Stimulated activated CD8-positive, alpha-beta memory T cell treated with anti-CD3 and anti-CD28 coated beads, Interleukin-2, amount 100 ng/mL, for 1 hour (primary cell): ENCODE data around the gene SCN3B.

ENCODE experiments used
- DNase-seq, 2 donors: peaks; one replicate each; pipeline ENCODE4 v3.0.0-alpha.2; 2020; ENCODE audit warnings: low read depth in 2 of 2

SCN3B gene

DNA sequence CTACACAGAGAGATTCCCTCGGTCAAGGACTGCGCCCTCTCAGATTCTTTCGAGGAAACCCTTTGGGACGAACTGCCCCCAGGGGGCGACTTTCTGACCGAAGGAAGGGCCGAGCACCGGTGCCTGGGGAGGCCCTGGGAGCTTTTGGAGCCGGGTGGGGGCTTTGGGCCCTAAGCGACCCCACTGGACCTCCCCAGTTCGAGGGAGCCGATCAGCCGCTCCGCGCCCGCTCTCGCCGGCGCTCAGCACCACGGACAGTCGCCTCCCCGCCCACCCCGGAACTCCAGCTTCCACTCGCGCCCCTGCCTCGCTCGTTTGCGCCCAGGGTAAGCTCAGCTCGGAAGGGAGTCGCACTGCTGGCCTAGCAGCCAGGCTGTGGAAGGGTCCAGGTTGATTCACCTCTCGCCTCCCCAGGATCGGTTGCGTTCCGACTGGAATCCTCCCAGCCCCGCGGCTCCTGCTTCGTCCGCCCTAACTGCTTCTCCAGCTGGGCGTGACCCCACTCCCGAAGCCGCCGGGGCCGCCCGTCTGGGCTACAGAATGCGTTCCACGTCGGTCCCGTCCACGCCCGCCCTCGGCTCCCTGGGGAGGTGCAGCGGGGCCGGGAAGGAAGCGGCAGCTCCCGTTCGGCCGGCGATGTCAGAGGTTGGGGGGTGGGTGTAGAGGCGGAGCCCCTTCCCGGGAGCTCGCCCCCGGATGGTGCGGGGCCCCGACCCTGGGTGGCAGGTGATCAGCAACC is 428 bp downstream of the SCN3B start:
- DNase-seq, result no peak

DNA sequence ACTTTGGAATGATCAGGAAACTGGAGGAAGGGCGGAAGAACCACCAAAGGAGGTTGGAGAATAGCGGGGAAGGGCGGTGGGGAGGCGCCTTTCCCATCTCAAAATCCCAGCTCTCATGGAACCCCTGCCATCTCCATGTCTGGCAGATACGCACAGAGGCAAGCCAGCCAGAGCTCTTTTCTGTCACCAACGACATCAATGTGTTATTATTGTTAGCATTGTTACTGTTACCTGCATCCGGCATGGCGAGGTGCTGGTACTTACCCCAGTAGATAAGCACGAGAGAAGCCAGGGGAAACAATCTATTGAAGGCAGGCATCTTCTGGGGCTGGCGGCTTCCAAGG is 969 bp downstream of the SCN3B start:
- no peak for DNase-seq

DNA sequence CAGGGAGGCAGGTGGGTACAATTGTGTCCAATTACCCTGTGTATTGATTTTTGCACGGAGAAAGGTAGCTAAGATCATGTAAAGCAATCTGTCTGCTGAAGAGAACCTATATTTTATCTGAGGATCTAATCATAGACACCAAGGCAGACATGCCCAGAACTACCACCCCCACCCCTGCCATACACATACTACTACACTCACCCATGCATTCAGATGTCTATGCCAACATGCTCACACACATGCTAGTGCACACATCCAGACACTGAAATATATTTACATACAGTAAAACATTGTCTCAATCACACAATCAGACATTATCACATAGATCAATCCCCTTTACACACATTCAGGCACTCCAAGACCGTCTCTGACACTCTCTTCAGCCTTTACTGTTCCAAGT is 1.8 kb downstream of the SCN3B start:
- no peak for DNase-seq

DNA sequence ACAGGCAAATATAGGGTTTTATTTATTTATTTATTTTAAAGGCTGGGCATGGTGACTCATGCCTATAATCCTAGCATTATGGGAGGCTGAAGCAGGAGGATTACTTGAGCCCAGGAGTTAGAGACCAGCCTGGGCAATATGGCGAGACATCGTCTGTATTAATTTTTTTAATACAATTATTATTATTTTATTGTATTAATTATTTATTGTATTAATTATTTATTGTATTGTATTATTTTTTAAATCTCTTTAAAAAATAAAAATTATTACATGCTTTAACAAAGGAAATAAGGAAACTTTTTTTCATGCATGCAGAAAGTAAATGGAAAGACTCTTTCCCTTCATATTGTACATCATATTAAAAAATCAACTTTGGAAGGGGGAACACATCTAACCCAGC is 3.5 kb downstream of the SCN3B start:
- no peak for DNase-seq

DNA sequence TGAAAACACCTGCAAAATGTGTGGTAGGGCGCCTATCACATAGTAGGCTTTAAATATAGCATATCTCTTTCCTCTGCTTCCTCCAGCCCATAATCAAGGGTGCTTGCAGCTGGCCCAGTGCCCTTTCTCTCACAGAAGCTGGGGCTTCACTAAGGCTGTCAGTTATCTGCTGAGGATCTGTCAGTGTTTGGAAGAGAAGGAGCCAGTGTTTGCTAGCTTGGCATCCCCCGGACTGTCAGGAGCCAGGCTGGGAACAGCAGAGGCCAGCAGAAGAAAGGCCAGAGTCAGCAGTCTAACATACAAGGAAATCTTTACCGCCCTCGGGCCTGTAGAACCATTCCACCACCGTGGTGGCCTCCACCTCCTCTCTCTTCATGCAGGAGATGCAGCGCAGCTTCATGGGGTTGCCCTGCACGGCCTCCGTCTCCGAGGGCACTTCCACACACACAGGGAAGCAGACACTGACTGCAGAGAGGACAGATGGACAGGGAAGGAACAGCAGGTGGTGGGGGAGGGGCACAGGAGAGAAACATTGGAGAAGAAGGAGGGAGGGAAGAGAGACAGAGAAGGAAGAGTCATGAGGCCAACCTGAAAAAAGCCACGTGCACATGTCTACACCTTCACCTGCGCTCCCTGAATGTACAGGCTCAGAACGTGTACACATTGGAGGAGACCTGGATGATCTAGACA is 9.0 kb downstream of the SCN3B start:
- no peak for DNase-seq

DNA sequence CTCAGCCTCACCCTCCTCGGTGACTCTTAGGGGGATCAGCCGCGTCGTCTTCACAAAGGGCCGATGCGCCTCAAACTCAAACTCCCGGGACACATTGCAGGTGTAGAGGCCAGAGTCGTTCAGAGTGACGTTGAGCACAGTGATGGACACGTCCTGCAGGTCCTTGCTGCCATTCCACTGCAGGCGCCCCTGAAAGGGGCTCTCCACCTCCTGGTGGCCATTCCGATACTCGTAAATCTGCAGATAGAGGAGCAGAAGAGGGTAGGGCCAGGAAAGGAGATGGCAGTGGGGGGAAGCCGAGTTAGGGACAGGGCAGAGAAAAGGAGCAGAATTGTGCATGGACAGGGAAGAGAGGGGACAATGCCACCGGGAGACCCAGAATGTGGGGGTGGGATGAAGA is 12.0 kb downstream of the SCN3B start:
- DNase-seq, result no peak

DNA sequence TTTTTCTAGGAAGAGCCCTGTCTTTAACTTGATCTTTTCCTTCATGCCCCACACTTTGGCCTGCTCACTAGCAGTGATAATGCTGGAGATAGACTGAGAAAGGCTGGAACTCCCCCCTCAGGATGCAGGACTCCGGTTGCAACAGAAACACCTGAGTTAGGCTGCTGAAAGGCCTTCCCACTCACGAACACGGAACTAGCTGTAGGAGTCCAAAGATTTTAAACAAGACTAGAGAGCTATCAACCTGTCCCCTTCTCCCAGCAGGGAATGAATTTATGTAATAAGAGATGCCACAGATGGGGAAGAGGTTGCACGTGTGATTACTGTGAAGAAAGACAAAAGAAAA is 13.0 kb downstream of the SCN3B start:
- DNase-seq, result no peak

DNA sequence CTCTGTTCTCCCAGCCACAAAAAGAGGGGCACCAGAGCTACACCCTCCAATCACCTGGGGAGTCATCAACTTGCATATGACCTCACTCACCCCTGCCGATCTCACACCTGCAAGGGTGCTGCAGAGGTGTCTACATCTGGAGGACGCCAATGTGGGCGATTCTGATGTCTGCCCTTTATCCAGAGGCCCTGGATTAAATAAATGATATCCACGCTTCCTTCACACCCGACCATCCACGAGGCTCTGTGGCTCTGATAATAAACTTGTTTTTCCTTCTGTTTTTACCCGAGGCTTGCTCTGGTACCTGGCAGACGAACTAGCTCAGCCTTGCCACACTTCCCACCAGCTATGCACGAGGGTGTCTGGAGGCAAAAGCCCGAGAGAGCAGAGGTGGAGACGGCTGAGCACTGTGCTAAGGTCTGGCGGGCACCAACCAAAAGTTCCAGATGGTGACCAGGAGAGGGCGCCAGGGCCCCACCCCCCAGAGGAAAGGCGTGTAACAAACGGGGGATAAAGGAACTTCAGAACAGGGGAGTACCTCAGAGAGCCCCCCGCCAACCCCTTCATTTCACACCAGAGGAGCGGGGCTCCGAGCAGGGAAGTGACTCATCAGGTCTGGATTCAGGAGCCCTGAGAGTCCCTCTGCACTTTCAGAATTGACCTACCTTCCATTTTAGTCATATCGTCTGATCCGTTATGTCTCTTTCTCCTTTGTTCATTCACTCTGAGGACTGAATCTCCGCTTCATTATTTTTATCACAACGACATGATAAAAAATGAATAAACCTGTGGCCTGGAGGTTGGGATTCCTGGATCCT is 13.5 kb downstream of the SCN3B start:
- DNase-seq, result peak in 1 of 2 donors; percentile 4

DNA sequence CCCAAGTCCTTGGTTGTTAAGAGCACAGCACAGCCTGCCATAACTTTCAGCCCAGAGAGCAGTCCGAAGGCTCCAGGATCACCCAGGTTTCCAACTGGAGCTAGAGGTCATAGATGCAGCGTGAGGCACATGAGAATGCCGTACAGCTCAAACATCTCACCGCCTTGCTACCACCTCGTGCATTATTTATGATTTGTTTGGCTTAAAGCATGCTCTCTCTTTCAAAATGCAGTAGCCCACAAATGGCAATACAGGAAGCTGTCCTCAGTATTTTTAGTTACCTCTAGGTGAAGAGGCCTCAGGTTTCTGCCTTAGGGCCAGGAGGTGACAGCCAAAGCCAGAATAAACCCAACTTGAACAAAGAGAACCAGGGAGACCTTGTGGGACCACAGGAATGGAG is 14.4 kb downstream of the SCN3B start:
- no peak for DNase-seq

DNA sequence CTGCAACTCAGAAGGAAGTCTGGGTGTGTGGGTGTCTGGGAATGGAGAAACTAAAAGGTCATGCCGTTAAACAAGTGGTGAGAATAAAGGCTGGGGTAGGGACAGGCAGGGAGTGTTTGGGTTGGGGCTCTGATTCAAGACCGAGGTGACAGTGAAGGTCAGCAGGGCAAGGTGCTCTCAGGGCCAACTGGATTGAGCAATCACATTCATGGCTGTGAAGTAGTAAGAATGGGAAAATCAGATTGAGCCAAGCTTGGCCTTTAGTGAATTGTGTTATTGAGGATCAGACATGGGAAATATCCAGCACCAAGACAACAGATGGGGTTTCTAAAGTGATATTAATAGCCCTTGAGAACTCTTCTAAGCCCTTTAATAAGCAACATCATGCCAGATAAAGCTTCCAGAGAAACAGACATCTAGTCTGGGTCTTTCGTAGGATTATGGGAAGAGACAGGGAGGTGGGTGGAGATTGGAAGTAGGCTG is 24.3 kb downstream of the SCN3B start:
- no peak for DNase-seq

DNA sequence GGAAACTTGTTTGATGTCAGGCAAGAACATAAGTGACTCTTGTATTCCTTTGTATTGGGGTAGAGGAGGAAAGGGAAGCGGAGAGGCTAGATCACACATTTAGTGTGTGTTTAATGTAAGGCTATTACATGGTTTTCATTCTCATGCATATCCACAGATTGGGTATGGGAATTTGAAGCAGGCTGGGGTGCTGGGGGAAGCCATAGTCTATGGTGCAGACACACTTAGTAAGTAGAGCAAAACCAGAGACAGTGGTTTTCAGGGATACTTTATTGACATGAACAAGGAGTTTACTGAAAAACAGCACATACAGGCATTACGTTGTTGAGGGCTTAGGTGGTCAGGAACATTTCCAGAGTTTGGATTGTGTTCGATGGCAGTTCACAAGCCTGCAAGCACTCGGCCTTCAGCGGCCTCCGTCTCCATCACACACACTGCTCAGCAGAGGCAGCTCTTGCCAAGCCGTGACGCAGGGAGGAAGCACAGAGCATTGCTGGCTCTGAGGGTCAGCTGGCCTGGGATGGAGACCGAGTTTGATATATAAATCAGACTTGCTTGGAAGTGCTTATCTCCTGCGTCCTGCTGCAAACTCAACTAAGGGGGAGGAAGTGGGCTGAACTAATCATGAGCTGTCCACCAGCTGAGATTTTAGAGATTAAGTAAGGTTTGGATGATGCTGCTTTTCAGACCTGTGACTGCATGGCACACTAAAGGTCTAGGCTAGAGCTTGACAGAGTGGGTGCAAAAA is 25.3 kb downstream of the SCN3B start:
- no peak for DNase-seq

DNA sequence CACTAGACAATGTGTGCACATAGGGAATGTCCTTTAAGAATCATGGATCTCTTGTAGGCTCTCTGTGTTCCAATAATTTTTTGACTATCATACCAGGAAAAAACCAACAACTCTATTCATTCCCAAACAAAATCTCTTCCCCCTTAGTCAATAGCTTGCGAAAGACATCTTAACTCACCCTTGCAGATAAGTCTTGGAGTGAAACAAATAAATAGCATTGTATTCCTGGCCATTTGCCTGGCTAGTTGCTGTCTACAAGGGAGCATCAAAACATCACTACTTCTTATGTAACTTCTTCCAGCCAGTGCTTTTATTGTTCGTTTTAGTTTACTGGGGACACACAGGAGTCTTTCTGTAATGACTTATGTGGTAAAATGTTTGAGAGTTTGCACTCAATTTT is 29.4 kb downstream of the SCN3B start:
- DNase-seq, result no peak

DNA sequence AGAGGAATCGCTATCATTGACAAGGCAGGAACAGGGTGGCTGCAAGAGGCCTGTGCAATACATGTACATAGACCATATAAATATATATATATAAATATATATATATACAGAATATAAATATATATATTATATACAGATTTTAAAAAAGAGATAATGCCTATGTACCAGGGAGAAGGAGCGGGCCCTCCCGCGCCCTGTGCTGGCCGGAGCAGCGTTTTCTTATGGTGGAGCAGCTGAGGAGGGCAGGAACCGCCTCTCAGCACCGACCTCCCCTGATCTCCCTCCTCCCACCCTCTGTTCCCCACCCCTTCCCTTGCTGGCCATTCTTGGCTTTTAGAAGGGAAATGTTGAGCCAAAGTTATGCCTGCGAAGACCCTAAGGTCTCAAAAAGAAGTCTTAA is 31.8 kb downstream of the SCN3B start:
- no peak for DNase-seq

DNA sequence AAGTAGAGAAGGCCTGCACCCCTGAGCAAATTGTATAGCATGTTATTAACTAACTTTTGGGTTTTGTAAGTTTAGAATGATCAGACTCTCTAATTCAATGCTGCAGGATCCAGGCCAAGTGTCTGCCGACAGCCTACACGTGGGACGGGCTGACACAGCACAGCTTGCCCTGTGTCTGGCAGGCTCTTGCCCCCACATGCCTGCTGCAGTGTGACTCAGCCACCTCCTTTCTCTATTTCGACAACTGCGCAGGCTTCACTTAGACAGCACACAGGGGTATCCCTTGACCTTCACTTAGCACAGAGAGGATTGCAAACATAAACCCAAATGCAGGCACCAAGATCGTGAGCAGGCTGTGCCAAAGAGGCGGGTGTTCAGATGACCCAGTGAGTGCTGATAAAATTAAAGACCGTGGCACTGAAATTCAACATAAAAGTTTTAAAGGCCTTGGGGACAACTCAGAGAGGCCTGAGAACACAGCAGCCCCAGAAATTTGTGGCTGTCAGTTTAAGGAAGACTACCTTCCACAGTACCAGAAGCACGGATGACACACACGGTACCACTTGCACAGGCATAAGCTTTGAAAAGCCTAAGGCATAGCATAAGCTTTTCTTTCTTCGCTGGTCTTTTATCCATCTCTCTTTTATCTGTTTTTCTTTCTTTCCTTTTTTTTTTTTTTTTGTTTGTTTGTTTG is 37.8 kb downstream of the SCN3B start:
- no peak for DNase-seq

DNA sequence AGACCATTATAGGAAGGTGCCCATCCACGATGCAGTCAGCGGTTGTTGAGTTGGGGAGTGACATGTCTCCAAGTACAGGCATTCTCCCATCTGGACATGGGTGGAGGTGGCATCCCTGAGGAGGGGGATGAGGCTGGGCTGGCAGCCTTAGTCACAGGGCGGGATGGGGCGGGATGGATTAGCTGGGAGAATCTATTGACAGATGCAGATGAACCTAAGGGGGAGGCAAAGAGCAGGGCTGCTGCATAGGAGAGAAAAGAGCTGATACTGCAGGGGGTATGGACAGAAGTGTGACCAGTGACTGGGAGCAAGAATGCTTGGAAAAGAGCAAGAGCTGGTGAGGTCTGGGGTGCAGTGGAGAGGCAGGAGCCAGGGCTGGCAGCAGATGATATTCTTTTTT is 42.7 kb downstream of the SCN3B start:
- no peak for DNase-seq

DNA sequence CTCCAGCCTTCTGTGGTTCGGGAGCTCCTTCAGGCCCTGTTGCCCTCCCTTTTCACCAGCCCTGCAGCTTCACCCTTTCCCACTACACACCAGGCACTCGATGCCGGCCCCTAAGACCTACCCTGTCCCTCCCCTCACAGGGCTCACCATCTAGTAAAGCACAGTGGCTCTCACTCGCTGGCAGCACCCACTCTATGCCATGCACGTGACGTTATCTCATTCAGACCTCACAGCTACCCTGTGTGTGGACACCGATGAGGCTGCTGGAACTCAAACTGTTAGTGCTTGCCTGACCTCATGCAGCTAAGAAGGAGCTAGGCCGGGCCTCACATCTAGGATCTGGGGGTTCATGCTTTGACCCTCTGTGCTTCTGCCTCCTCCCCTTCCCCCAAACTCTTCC is 45.5 kb downstream of the SCN3B start:
- no peak for DNase-seq

DNA sequence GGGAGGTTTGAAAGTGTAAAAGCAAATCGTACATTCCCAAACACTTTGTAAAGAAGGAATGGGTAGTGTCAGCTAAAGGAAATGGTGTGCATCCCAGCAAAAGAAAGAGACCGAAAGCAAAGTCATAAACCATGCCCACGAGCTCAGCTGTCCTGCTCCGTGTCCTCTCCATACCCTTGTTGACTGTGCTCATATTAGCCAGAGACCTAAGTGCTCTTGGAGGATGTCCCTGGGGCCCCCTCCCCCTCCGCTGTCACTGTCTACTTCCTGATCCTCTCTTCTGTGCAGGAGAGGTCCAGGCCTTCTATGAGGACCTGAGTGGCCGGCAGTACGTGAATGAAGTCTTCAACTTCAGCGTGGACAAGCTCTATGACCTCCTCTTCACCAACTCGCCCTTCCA is 46.1 kb downstream of the SCN3B start:
- DNase-seq, result no peak

DNA sequence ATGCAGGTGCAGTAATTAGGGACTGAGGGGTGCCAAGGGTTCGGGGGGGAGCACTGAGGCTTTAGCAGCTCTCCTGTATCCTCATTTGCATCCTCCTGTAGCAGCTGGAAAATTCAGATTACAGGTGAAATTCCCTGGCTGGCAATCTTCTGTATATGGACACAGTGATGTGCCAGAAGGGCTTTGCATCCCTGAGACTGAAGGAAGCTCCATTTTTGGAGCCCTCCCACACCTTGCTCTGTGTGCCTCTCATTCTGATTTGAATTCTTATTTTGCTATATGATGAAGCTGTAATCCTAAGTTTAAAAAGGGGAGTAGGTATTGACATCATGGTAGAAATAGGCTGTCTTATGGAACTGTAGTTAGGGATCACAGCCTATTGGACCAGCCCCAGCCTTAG is 46.6 kb downstream of the SCN3B start:
- no peak for DNase-seq

DNA sequence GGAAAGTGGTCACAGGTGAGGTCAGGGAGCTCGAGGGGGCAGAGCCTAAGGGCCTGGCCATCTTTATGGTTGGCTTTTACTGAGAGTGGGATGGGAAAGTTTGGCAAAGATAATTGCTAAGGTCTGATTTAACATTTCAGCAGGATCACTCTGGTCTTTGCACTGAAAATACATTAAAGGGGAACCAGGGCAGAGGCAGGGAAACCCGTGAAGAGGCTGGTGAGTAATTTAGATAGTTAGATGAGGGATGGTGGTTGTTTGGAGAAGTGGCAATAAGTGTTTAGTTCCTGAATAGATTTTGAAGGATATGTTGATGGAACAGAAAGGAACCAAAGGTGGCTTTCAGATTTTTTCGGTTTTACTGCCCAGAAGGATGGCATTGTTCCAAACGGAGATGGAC is 50.8 kb downstream of the SCN3B start:
- DNase-seq, result no peak

DNA sequence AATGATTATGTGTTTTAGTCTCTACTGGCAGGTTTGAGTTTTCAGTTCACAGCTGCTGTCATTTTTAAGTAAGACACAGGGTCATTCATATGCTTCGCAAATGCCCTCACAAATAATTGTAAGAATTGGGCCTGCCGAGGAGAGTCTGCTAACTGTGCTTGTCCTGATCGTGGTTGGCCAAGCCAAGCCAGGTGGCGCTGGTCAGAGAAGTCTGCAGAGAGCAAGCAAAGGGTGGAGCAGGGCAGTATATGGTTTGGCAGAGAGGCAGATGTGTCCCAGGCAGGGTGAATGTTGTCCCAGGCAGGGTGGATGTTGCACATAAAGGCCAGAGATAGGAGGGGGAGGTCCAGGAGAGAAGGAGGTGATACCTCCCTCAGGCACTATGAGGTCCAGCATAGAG is 52.7 kb downstream of the SCN3B start:
- DNase-seq, result no peak

DNA sequence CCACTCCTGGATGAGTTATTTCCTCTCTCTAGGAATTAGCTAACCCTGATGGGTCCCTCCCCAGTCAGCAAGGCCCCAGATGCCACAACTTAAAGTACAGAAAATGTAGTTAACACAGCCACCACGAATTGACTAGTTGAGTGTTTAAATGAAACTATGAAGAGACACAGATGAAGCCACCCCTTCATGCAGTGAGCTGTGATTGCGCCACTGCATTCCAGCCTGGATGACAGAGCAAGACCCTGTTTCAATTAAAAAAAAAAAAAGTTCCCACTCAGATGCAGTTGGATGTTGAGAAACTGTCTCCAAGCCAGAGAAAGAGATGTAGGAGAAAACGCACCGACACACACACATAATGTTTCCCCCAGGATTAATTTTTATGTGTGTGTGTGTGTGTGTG is 53.3 kb downstream of the SCN3B start:
- no peak for DNase-seq

DNA sequence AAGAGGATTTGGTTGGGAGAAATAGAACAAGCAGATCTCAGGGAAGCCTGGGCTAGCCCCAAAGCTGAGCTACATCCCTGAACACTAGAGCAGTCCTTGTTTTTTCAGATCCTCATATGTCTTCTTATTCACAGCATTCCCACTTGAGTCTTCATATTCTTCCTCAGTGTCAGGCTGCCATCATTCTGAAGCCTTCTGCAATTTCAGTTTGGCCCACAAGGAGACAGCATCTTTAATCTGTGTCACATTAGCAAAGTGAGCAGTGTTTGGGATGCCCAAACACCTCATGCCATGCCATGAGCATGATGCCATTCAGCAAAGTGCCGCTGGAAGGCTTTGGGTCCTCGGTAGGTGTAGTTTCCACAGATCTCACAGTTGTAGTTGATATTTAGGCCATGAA is 56.6 kb downstream of the SCN3B start:
- DNase-seq, result no peak
